Right lobe of liver (tissue), 6 donors: ENCODE measurements around the gene TENM4. TPM values are rescaled to one million over a fixed set of nuclear protein-coding genes. Genes with fewer than 3 reads are reported as not detected.
"Not testable (repeated sequence)": the region's sequence is repeated elsewhere in the genome, so short reads cannot be mapped to it uniquely, and the experiment has no call there.

ENCODE experiments used
- ATAC-seq, 4 donors: fragments of 200-7000 bp; cut with Tn5 transposase; one replicate each; pipeline ENCODE4 v1.9.1; 2020; ENCODE audit warnings: mild to moderate bottlenecking in 4 of 4, moderate library complexity in 4 of 4
- DNase-seq, 3 donors: peaks; one replicate each; pipeline ENCODE4 v3.0.0-alpha.2; 2020
- H3K27ac ChIP-seq, 3 donors: fragments of 200-600 bp; one replicate each; pipeline ENCODE4 v1.8.0; 2022
- H3K27me3 ChIP-seq, 2 donors: fragments of 200-600 bp; one replicate each; pipeline ENCODE4 v1.8.0; 2022
- H3K36me3 ChIP-seq, 4 donors: fragments of 200-600 bp; sonication (generic) in 1 of 4; one replicate each; pipeline versions ENCODE4 v1.5.1 to v1.8.0; 2017 to 2022; ENCODE audit warnings: control low read depth in 1 of 4
- H3K4me1 ChIP-seq, 4 donors: fragments of 200-600 bp; sonication (generic) in 1 of 4; one replicate each; pipeline versions ENCODE4 v1.5.1 to v1.8.0; 2017 to 2022; ENCODE audit warnings: control low read depth in 1 of 4
- H3K4me3 ChIP-seq, 3 donors: fragments of 200-600 bp; one replicate each; pipeline ENCODE4 v1.8.0; 2022
- H3K9me3 ChIP-seq, 4 donors: fragments of 200-600 bp; sonication (generic) in 1 of 4; one replicate each; pipeline versions ENCODE4 v1.5.1 to v1.8.0; 2017 to 2022; ENCODE audit warnings: control low read depth in 1 of 4
- POLR2A ChIP-seq: fragments of 450-650 bp; IDR thresholded peaks from one replicate; pipeline ENCODE4 v1.6.1; 2017; ENCODE audit warnings: antibody characterized with exemption, mild to moderate bottlenecking
- WGBS: methylation state at CpG from one replicate; pipeline ENCODE4 v1.1.6; 2018; ENCODE audit warnings: low coverage, low lambda C conversion rate; ENCODE audit not compliant: insufficient coverage; ENCODE audit errors: missing lambda C conversion rate; 5-methylcytosine and 5-hydroxymethylcytosine counted together
- intact Hi-C, 2 donors: fragments of 100-400 bp; cut with DNase I; formaldehyde crosslinking; loops; one replicate each; pipeline versions ENCODE4 v1.11.2 to v1.14.1; 2022
- total RNA-seq, 6 experiments: library from RNA; depleted of rRNA in 2 of 6; stranded (reverse); fragments of >200 nt in 2 of 6; fragmentation: NEBNext Ultra II Directional in 3 of 6; extraction: Animal tissue kit (Norgen Biotek cat#: 25700) in 3 of 6; gene quantifications; one replicate each; pipeline versions ENCODE4 v1.1.0 to v1.2.4, GENCODE V29; 2016 to 2023
- TF ChIP-seq, protein P1 (sequence below), 4 donors: fragments of 200-600 bp in 3 of 4; fragments of 450-650 bp in 1 of 4; IDR thresholded peaks; one replicate each; pipeline versions ENCODE4 v1.5.1 to v1.8.0; 2016 to 2022; ENCODE audit warnings: antibody characterized with exemption in 4 of 4, mild to moderate bottlenecking in 2 of 4
- donor health status: DM: no; HTN: yes; CAD: no.
- donor health status: DM: no; HTN: no; CAD: no.
- donor health status: DM: no; HTN: no; CAD: no.
- donor health status: DM: no; HTN: yes; CAD: no.
- donor health status: DM: no; HTN: yes; CAD: no.

Gene TENM4
- total RNA-seq, 6 experiments from 2014 or later = 0.04 to 0.58 (median 0.14) TPM; not detected in 2

DNA sequence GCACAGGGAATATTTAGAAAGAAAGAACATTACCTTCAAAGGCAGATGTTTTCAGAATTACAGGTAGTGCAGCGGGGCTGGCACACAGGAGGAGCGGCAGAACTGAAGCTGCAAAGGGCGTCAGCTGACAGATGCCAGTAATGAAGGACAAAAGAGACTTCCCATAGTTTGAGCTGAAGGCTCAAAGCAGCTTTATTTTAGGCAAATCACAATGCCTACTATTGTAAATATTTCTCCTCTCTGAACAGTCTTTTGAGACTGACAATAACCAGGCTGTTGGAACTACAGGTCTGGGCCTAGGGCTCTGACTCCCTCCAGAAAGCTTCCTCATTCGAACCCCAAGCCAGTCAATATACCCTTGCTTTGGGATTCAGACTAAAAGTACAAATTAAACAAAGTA is 609.3 kb downstream of the TENM4 start:
- Histone ChIP-seq H3K27me3 (no peaks in the 10 kb centered on the region), H3K36me3 (no peaks in the 10 kb centered on the region), H3K27ac (no peak overlapping the region), H3K4me1 (no peaks in the 10 kb centered on the region), H3K4me3 (no peak overlapping the region), H3K9me3 (no peaks in the 10 kb centered on the region)
- no peak for TF ChIP-seq POLR2A
- TF ChIP-seq, protein P1, sequence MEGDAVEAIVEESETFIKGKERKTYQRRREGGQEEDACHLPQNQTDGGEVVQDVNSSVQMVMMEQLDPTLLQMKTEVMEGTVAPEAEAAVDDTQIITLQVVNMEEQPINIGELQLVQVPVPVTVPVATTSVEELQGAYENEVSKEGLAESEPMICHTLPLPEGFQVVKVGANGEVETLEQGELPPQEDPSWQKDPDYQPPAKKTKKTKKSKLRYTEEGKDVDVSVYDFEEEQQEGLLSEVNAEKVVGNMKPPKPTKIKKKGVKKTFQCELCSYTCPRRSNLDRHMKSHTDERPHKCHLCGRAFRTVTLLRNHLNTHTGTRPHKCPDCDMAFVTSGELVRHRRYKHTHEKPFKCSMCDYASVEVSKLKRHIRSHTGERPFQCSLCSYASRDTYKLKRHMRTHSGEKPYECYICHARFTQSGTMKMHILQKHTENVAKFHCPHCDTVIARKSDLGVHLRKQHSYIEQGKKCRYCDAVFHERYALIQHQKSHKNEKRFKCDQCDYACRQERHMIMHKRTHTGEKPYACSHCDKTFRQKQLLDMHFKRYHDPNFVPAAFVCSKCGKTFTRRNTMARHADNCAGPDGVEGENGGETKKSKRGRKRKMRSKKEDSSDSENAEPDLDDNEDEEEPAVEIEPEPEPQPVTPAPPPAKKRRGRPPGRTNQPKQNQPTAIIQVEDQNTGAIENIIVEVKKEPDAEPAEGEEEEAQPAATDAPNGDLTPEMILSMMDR (IDR thresholded peaks at IDR 0.05) = no peak
- ATAC-seq = no peak
- DNase-seq = no peak
- WGBS = 86% methylated on average over 4 of the region's 4 CpGs
- intact Hi-C loops = no loop called here

DNA sequence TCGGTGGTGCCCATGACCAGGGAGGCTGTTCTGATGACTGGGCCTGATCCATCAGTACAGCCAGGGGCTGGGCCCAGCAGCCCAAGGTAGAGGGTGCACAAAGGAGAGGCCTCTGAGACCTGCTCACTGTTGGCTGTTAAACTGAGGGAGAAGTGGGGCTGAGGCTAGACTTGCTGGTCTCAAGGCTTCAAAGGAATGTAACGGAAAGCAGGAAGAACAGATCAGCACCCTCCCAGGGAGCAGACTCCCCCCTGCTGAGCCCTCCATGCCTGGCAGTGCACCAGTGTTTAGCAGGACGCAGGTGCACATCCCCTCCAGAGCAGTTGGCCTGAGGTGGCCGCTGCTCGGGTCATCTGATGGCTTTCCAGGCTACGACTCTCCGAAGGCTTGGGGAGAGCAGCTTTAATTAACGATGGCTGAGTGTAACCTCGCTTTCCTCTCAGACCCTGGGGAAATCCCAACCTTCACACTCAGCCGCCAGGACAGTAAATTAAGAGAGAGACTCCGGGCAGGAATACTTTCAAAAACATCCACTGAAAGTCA is 610.5 kb downstream of the TENM4 start:
- Histone ChIP-seq H3K4me1 (no peaks in the 10 kb centered on the region), H3K27ac (no peak overlapping the region), H3K9me3 (no peaks in the 10 kb centered on the region), H3K36me3 (no peaks in the 10 kb centered on the region), H3K27me3 (no peaks in the 10 kb centered on the region), H3K4me3 (no peak overlapping the region)
- intact Hi-C loops = no loop called here
- DNase-seq (no peak), ATAC-seq (no peak)
- TF ChIP-seq, protein P1 (IDR thresholded peaks at IDR 0.05) = no peak
- no peak for TF ChIP-seq POLR2A
- WGBS = 82% methylated on average over 2 of the region's 11 CpGs

DNA sequence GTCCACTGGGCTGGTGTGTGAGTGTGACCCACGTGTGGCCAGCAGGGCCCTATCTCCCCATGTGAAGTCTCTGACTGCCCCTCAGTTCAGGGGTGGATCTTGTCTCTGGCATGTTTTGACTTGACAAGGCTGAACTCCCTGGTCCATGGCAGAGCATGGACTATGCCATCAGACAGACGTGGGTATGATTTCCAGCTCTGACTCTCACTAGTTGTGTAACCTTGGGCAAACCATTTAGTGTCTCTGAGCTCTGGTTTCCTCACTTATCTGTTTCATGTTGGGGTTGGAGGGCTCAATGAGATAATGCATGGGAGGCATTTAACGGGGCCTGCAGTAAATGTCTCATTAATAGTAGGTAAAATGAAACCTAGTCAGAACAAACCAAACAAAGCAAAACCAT is 611.7 kb downstream of the TENM4 start:
- TF ChIP-seq POLR2A = no peak
- TF ChIP-seq, protein P1 (IDR thresholded peaks at IDR 0.05) = no peak
- H3K9me3 ChIP-seq = no peaks in the 10 kb centered on the region
- 84% methylated on average over 3 of the region's 3 CpGs for WGBS
- intact Hi-C loops = no loop called here
- H3K4me3 ChIP-seq = no peak overlapping the region
- H3K4me1 ChIP-seq = no peaks in the 10 kb centered on the region
- peak overlapping the region in 2 of 3 donors; percentile 29 to 51 for H3K27ac ChIP-seq
- ATAC-seq (no peak), DNase-seq (no peak)
- H3K36me3 ChIP-seq = no peaks in the 10 kb centered on the region
- no peaks in the 10 kb centered on the region for H3K27me3 ChIP-seq

DNA sequence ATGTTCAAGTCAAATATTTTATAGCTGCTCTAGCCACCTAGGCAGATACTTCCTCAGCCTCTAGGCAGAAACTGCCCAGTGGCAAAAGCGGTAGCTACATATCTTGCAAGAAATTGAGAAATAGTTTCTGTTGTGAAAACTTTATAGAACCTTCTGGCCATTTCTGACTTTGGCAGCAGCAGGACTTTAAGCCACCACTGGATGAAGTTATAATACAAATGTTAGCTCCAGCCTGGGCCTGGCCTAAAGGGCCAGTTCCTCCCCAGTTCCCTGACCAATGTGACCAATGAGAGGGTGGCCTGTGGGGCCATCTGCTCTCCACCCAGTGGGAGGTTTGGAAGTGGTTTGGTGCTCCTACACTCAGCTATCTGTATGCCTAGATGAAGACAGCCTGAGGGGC is 612.2 kb downstream of the TENM4 start:
- DNase-seq = no peak
- no peaks in the 10 kb centered on the region for H3K4me1 ChIP-seq
- no peak overlapping the region for H3K4me3 ChIP-seq
- intact Hi-C loops = no loop called here
- no peaks in the 10 kb centered on the region for H3K9me3 ChIP-seq
- no peaks in the 10 kb centered on the region for H3K27me3 ChIP-seq
- ATAC-seq = peak; percentile 55 to 72 (median 64)
- WGBS = 71% methylated on average over 1 of the region's 1 CpG
- TF ChIP-seq, protein P1 (IDR thresholded peaks at IDR 0.05) = no peak
- peak; percentile 26 for TF ChIP-seq POLR2A
- no peaks in the 10 kb centered on the region for H3K36me3 ChIP-seq
- H3K27ac ChIP-seq = peak overlapping the region in 2 of 3 donors; percentile 29 to 51

DNA sequence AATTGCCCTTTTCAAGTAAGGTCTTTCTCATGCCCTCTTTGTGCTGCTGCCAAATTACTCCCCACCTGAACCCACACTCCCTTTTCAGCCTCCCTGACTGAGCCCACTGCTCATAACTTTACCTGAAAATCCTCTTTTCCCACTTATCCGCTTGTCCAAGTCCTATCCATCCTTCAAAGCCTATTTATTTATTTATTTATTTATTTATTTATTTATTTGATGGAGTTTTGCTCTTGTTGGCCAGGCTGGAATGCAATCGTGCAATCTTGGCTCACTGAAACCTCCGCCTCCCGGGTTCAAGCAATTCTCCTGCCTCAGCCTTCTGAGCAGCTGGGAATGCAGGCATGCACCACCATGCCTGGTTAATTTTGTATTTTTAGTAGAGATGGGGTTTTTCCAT is 613.5 kb downstream of the TENM4 start:
- not testable (repeated sequence) for DNase-seq

More for the DNA sequence above, 613.5 kb downstream of the TENM4 start:
- H3K4me1 ChIP-seq, intact Hi-C loops, H3K9me3 ChIP-seq, H3K27ac ChIP-seq, H3K4me3 ChIP-seq, H3K27me3 ChIP-seq, H3K36me3 ChIP-seq, ATAC-seq: not testable (repeated sequence)
- WGBS = 78% methylated on average over 4 of the region's 4 CpGs
